Transverse colon (tissue), 4 donors: ENCODE results near the gene ADCY2.

ENCODE experiments used
- CTCF ChIP-seq, 5 experiments: fragments of 200-600 bp in 3 of 5; fragments of 450-650 bp in 2 of 5; sonication (generic) in 3 of 5; IDR thresholded peaks; 1 replicate in 2 of 5; 2 replicates in 3 of 5; pipeline ENCODE4 v1.5.1; 2016 to 2017; ENCODE audit warnings: antibody characterized with exemption in 5 of 5, inconsistent platforms in 3 of 5, mild to moderate bottlenecking in 2 of 5, moderate library complexity in 1 of 5
- EP300 ChIP-seq: sonication (generic); formaldehyde crosslinking; IDR thresholded peaks from one replicate; pipeline ENCODE4 v1.6.1; 2017; ENCODE audit warnings: antibody characterized with exemption, low read depth
- POLR2A ChIP-seq: fragments of 450-650 bp; IDR thresholded peaks from one replicate; pipeline ENCODE4 v1.6.1; 2016; ENCODE audit warnings: antibody characterized with exemption, mild to moderate bottlenecking, moderate library complexity
- POLR2AphosphoS5 ChIP-seq, 3 donors: sonication (generic); formaldehyde crosslinking; IDR thresholded peaks; one replicate each; pipeline ENCODE4 v1.6.1; 2016; ENCODE audit warnings: antibody characterized with exemption in 3 of 3

- TF ChIP-seq POLR2AphosphoS5 (IDR thresholded peaks at IDR 0.05) (no peak), CTCF (IDR thresholded peaks at IDR 0.05) (no peak), POLR2A (no peak), EP300 (no peak)
Observed at GRCh38 chr5:7546555-7546954, 150.6 kb downstream of the ADCY2 start.
